Naive thymus-derived CD4-positive, alpha-beta T cell (primary cell): Measurements from ENCODE around the gene CELF5. TPM values are rescaled to one million over a fixed set of nuclear protein-coding genes. Genes with fewer than 3 reads are reported as not detected.

Source experiments
- ATAC-seq: fragments of 150-1000 bp; cut with Tn5 transposase; 2 replicates; pipeline ENCODE4 v1.10.0; 2021; ENCODE audit warnings: mild to moderate bottlenecking, moderate library complexity
- CTCF ChIA-PET: fragments of 350-600 bp; sonication (Branson Sonifier 250); formaldehyde crosslinking; loops from one replicate; lab custom pipeline; 2021; ENCODE audit warnings: antibody characterized with exemption; lab: Charles Lee
- POLR2A ChIA-PET: fragments of 350-600 bp; sonication (Branson Sonifier 250); formaldehyde crosslinking; loops from one replicate; lab custom pipeline; 2021; ENCODE audit warnings: antibody characterized with exemption, inconsistent platforms; lab: Charles Lee
- DNase-seq, 9 donors: peaks; one replicate each; pipeline versions ENCODE4 v3.0.0 to v3.0.0-alpha.2; 2020 to 2022; ENCODE audit warnings: mixed read lengths in 1 of 9
- H3K27ac ChIP-seq: one replicate; pipeline ENCODE4 v1.7.0; 2013; ENCODE audit warnings: mild to moderate bottlenecking, low read depth, low read length, moderate library complexity
- H3K27me3 ChIP-seq, 2 donors: one replicate each; pipeline ENCODE4 v1.7.0; 2013; ENCODE audit warnings: low read length in 2 of 2, mild to moderate bottlenecking in 2 of 2, moderate library complexity in 2 of 2; ENCODE audit not compliant: control insufficient read depth in 2 of 2, insufficient read depth in 2 of 2
- H3K36me3 ChIP-seq, 3 experiments: 1 replicate in 2 of 3; 2 replicates in 1 of 3; pipeline ENCODE4 v1.7.0; 2013; ENCODE audit warnings: low read length in 3 of 3, mild to moderate bottlenecking in 3 of 3, moderate library complexity in 1 of 3; ENCODE audit not compliant: insufficient read depth in 3 of 3, control insufficient read depth in 2 of 3
- H3K4me1 ChIP-seq, 2 donors: one replicate each; pipeline ENCODE4 v1.7.0; 2013; ENCODE audit warnings: low read length in 2 of 2, mild to moderate bottlenecking in 2 of 2, moderate library complexity in 1 of 2; ENCODE audit not compliant: control insufficient read depth in 2 of 2, insufficient read depth in 2 of 2
- H3K4me3 ChIP-seq: 2 replicates; pipeline ENCODE4 v1.7.0; 2013; ENCODE audit warnings: mild to moderate bottlenecking, low read length
- H3K9me3 ChIP-seq, 3 experiments: 1 replicate in 2 of 3; 2 replicates in 1 of 3; pipeline ENCODE4 v1.7.0; 2013; ENCODE audit warnings: low read length in 3 of 3; ENCODE audit not compliant: control insufficient read depth in 2 of 3
- H3K27ac Mint-ChIP-seq, 9 donors: one replicate each; pipeline ENCODE4 v1.8.0; 2020 to 2022; ENCODE audit warnings: mixed read lengths in 9 of 9, mild to moderate bottlenecking in 8 of 9, moderate library complexity in 5 of 9, inconsistent platforms in 2 of 9
- H3K27me3 Mint-ChIP-seq, 5 donors: one replicate each; pipeline ENCODE4 v1.8.0; 2021 to 2022; ENCODE audit warnings: mixed read lengths in 5 of 5, mild to moderate bottlenecking in 1 of 5
- H3K36me3 Mint-ChIP-seq, 5 donors: one replicate each; pipeline ENCODE4 v1.8.0; 2020 to 2022; ENCODE audit warnings: mixed read lengths in 5 of 5, mild to moderate bottlenecking in 3 of 5, inconsistent platforms in 1 of 5
- H3K4me1 Mint-ChIP-seq, 7 donors: one replicate each; pipeline ENCODE4 v1.8.0; 2020 to 2022; ENCODE audit warnings: mixed read lengths in 7 of 7, mild to moderate bottlenecking in 3 of 7, inconsistent platforms in 1 of 7
- H3K4me3 Mint-ChIP-seq, 10 donors: one replicate each; pipeline ENCODE4 v1.8.0; 2020 to 2022; ENCODE audit warnings: mild to moderate bottlenecking in 10 of 10, mixed read lengths in 10 of 10, moderate library complexity in 6 of 10, inconsistent platforms in 2 of 10
- H3K9me3 Mint-ChIP-seq, 11 donors: one replicate each; pipeline ENCODE4 v1.8.0; 2020 to 2022; ENCODE audit warnings: mixed read lengths in 11 of 11, mild to moderate bottlenecking in 4 of 11, inconsistent platforms in 1 of 11, moderate library complexity in 1 of 11
- intact Hi-C, 2 donors: fragments of 100-400 bp; cut with micrococcal nuclease; formaldehyde crosslinking; loops; one replicate each; pipeline ENCODE4 v1.15.1; 2023
- polyA plus RNA-seq, 2 donors: library from polyadenylated mRNA; unstranded; fragments of 300-500 nt; fragmentation: Illumina TruSeq; gene quantifications; one replicate each; pipeline ENCODE4 v1.2.3, GENCODE V29; 2021
- total RNA-seq, 6 experiments: library from RNA in 5 of 6; stranded (reverse) in 5 of 6; gene quantifications; 1 replicate in 5 of 6; 2 replicates in 1 of 6; pipeline ENCODE4 v1.2.3 and lab custom pipeline; 2021 to 2026

CELF5 gene
- total and polyA plus RNA-seq, 7 experiments from 2014 or later = 0.16 to 0.27 (median 0.17) TPM; not detected in 2

GRCh38 chr19:3292958-3293529 is 68.6 kb downstream of the CELF5 start:
- Mint-ChIP-seq H3K27me3 (peaks cover 0 to 14% (median 0%) of the 10 kb centered on the region in 5 donors), H3K9me3 (peaks cover 0 to 3% (median 0%) of the 10 kb centered on the region in 11 donors), H3K4me3 (no peak overlapping the region), H3K27ac (no peak overlapping the region), H3K4me1 (no peaks in the 10 kb centered on the region), H3K36me3 (no peaks in the 10 kb centered on the region)
- CTCF ChIA-PET = no interaction called here
- DNase-seq (no peak), ATAC-seq (no peak)
- intact Hi-C loops = no loop called here
- Histone ChIP-seq H3K36me3 (no peaks in the 10 kb centered on the region), H3K4me3 (no peak overlapping the region), H3K4me1 (no peaks in the 10 kb centered on the region), H3K9me3 (no peaks in the 10 kb centered on the region), H3K27ac (no peak overlapping the region), H3K27me3 (no peaks in the 10 kb centered on the region)
- POLR2A ChIA-PET = no interaction called here

GRCh38 chr19:3293560-3293959 is 69.1 kb downstream of the CELF5 start:
- H3K27ac Mint-ChIP-seq = no peak overlapping the region
- peaks cover 0 to 2% (median 0%) of the 10 kb centered on the region in 11 donors for H3K9me3 Mint-ChIP-seq
- ChIA-PET CTCF (no interaction called here), POLR2A (no interaction called here)
- Histone ChIP-seq H3K27ac (no peak overlapping the region), H3K4me1 (no peaks in the 10 kb centered on the region), H3K27me3 (no peaks in the 10 kb centered on the region), H3K9me3 (no peaks in the 10 kb centered on the region), H3K36me3 (no peaks in the 10 kb centered on the region), H3K4me3 (no peak overlapping the region)
- H3K4me3 Mint-ChIP-seq = no peak overlapping the region
- intact Hi-C loops = no loop called here
- DNase-seq = no peak
- peaks cover 0 to 11% (median 2%) of the 10 kb centered on the region in 5 donors for H3K27me3 Mint-ChIP-seq
- no peaks in the 10 kb centered on the region for H3K36me3 Mint-ChIP-seq
- no peaks in the 10 kb centered on the region for H3K4me1 Mint-ChIP-seq
- ATAC-seq = no peak

DNA sequence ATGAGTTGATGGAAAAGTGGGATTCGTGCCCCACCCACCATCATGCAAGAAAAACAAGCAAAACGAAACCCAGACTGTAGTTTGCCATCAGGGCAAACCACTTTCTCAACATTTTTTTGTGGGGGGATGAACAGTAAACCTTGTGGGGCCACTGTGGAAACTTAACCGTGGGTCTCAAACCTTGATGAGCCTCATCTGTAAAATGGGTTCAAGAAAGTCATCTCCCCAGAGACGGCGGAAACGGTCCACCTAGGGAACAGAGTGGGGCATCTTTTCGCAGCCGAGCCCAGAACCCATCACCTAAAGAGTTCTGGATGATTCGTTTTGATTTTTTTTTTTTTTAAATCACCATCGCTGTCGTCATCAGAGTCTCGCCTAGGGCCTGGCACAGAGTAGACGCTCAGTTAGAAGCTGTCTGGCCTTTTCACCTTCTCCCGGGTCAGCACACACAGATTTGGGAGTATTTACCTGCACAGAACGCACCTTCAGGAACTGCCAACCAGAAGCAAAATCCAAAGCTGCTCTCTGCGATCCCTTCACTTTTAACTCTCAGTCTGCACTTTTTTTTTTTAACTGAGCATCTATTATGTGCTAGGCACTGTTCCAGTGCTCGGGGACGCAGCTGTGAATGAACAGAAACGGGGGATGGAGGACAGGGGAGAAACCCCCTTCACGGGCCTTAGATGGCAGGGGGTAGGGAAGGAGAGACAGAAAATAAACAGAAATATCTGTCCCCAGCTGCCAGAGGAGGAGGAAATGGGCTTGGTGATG is 69.8 kb downstream of the CELF5 start:
- Histone ChIP-seq H3K27me3 (no peaks in the 10 kb centered on the region), H3K4me3 (no peak overlapping the region), H3K4me1 (no peaks in the 10 kb centered on the region), H3K9me3 (no peaks in the 10 kb centered on the region), H3K36me3 (no peaks in the 10 kb centered on the region), H3K27ac (no peak overlapping the region)
- intact Hi-C loops = no loop called here
- no peak for DNase-seq
- Mint-ChIP-seq H3K4me3 (no peak overlapping the region), H3K9me3 (peaks cover 0 to 4% (median 0%) of the 10 kb centered on the region in 11 donors), H3K36me3 (peaks cover 0 to 6% (median 0%) of the 10 kb centered on the region in 5 donors), H3K27ac (no peak overlapping the region), H3K4me1 (no peaks in the 10 kb centered on the region), H3K27me3 (peaks cover 0 to 16% (median 8%) of the 10 kb centered on the region in 5 donors)
- ATAC-seq = no peak
- ChIA-PET CTCF (interaction anchor here (1.1 kb wide), 1 partner anchor 11 kb away, joined by 3 read pairs; no protein-coding TSS in a partner anchor), POLR2A (no interaction called here)

DNA sequence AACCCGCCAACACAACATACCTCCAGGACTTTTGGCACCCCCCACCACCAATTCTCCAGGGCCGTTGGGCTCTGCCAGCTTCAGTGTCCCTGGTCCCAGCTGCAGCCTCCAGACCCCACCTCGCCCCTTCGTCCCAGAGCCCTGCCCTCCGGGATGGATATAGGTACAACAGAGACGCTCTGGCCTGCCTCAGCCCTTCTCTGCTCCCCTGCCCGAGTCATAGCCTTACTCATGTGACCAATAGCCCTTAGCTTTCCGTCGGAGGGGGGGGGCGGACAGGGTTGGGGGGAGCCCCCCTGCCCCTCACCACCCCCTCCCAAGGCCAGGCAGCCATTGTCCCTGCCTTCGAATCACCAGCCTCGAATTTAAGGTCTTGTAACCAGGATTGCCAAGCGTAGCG is 71.1 kb downstream of the CELF5 start:
- Mint-ChIP-seq H3K27ac (no peak overlapping the region), H3K27me3 (peaks cover 0 to 24% (median 12%) of the 10 kb centered on the region in 5 donors), H3K9me3 (peaks cover 0 to 4% (median 0%) of the 10 kb centered on the region in 11 donors), H3K4me3 (no peak overlapping the region), H3K36me3 (peaks cover 0 to 6% (median 0%) of the 10 kb centered on the region in 5 donors), H3K4me1 (no peaks in the 10 kb centered on the region)
- Histone ChIP-seq H3K27ac (no peak overlapping the region), H3K27me3 (no peaks in the 10 kb centered on the region), H3K36me3 (no peaks in the 10 kb centered on the region), H3K4me1 (no peaks in the 10 kb centered on the region), H3K9me3 (no peaks in the 10 kb centered on the region), H3K4me3 (no peak overlapping the region)
- DNase-seq (no peak), ATAC-seq (no peak)
- intact Hi-C loops = no loop called here
- ChIA-PET CTCF (no interaction called here), POLR2A (no interaction called here)

GRCh38 chr19:3296034-3296433 is 71.6 kb downstream of the CELF5 start:
- no peaks in the 10 kb centered on the region for H3K4me1 ChIP-seq
- H3K9me3 Mint-ChIP-seq = peaks cover 0 to 4% (median 0%) of the 10 kb centered on the region in 11 donors
- H3K9me3 ChIP-seq = no peaks in the 10 kb centered on the region
- H3K36me3 ChIP-seq = no peaks in the 10 kb centered on the region
- H3K27ac Mint-ChIP-seq = no peak overlapping the region
- intact Hi-C loops = no loop called here
- no peak overlapping the region for H3K4me3 Mint-ChIP-seq
- peaks cover 0 to 21% (median 12%) of the 10 kb centered on the region in 5 donors for H3K27me3 Mint-ChIP-seq
- ATAC-seq (no peak), DNase-seq (no peak)
- H3K27ac ChIP-seq = no peak overlapping the region
- no peaks in the 10 kb centered on the region for H3K27me3 ChIP-seq
- H3K36me3 Mint-ChIP-seq = peaks cover 0 to 6% (median 0%) of the 10 kb centered on the region in 5 donors
- CTCF ChIA-PET = no interaction called here
- no peak overlapping the region for H3K4me3 ChIP-seq
- no peaks in the 10 kb centered on the region for H3K4me1 Mint-ChIP-seq
- POLR2A ChIA-PET = no interaction called here

- Mint-ChIP-seq H3K4me1 (no peaks in the 10 kb centered on the region), H3K27ac (no peak overlapping the region), H3K4me3 (no peak overlapping the region), H3K36me3 (peaks cover 0 to 6% (median 0%) of the 10 kb centered on the region in 5 donors), H3K27me3 (peaks cover 0 to 17% (median 12%) of the 10 kb centered on the region in 5 donors), H3K9me3 (peaks cover 0 to 4% (median 0%) of the 10 kb centered on the region in 11 donors)
- DNase-seq (no peak), ATAC-seq (no peak)
- Histone ChIP-seq H3K27me3 (no peaks in the 10 kb centered on the region), H3K4me3 (no peak overlapping the region), H3K9me3 (no peaks in the 10 kb centered on the region), H3K27ac (no peak overlapping the region), H3K4me1 (no peaks in the 10 kb centered on the region), H3K36me3 (no peaks in the 10 kb centered on the region)
- intact Hi-C loops = no loop called here
- ChIA-PET CTCF (no interaction called here), POLR2A (no interaction called here)
Measured at GRCh38 chr19:3296446-3296845, 72.0 kb downstream of the CELF5 start.
